Cardiac atrium fibroblast (primary cell): ENCODE results near the gene PYROXD2. TPM values are rescaled to one million over a fixed set of nuclear protein-coding genes. Genes with fewer than 3 reads are reported as not detected.

Source experiments
- total RNA-seq: library from RNA; depleted of rRNA; stranded (reverse); fragments of >200 nt; gene quantifications from 2 replicates; pipeline ENCODE4 v1.2.3, GENCODE V29; 2015

PYROXD2 gene
- 9.7 and 14.3 TPM in 2 replicates for total RNA-seq

GRCh38 chr10:98414932-98415730 lies at the start of gene PYROXD2:
PYROXD2 (minus strand) TSS chr10:98415182; CDS start chr10:98415135, 47 bp downstream.

GRCh38 chr10:98446661-98447221 lies 31.8 kb upstream of the PYROXD2 start, which contains the start of gene HPS1:
HPS1 (minus strand) TSS chr10:98446935; CDS start chr10:98443240, 3,695 bp downstream.

Other genes with a start within 250 kb of the PYROXD2 start
- gene LOXL4, start 147.0 kb downstream of the PYROXD2 start, total RNA-seq: 4.9 and 9.1 TPM in 2 replicates
- gene HPS1, start 31.8 kb upstream of the PYROXD2 start, total RNA-seq: 35.9 and 58.0 TPM in 2 replicates